K562 (cell line): ENCODE data around the gene RBM5. TPM values are rescaled to one million over a fixed set of nuclear protein-coding genes. Genes with fewer than 3 reads are reported as not detected.
"Not testable (repeated sequence)": the region's sequence is repeated elsewhere in the genome, so short reads cannot be mapped to it uniquely, and the experiment has no call there.

Experiments
- ATAC-seq: fragments of 200-7000 bp; cut with Tn5 transposase; 3 replicates; pipeline ENCODE4 v1.9.1; 2020; ENCODE audit warnings: moderate library complexity
- BruUV-seq: library from RNA; stranded (reverse); fragments of 400-500 nt; replicated peaks from 2 replicates; lab custom pipeline; 2021; lab: Mats Ljungman, UMichigan
- CTCF ChIA-PET: fragments of 300-600 bp; formaldehyde crosslinking; extraction: SDS; loops from one replicate; lab custom pipeline; 2021; ENCODE audit warnings: low intra/inter-chr PET ratio; lab: Yijun Ruan, JAX
- POLR2A ChIA-PET: fragments of 300-600, 350-650 bp; sonication (Branson Sonifier 250); formaldehyde crosslinking; extraction: SDS; loops from one replicate; lab custom pipeline; 2021; ENCODE audit warnings: antibody characterized with exemption, inconsistent platforms; lab: Yijun Ruan, JAX
- DNase-seq, 4 experiments: peaks; one replicate each; pipeline versions ENCODE4 v3.0.0 to v3.0.0-alpha.2; 2011 to 2018; ENCODE audit warnings: low spot score in 3 of 4, mixed read lengths in 3 of 4; ENCODE audit errors: extremely low read depth in 1 of 4
- FAIRE-seq: peaks from 2 replicates; lab custom pipeline; 2011; peaks lifted over from hg19 to GRCh38; lab: Jason Lieb, UNC
- H2AFZ ChIP-seq: 2 replicates; pipeline ENCODE4 v1.6.0; 2011; ENCODE audit warnings: low read depth, low read length, control low read depth, inconsistent platforms
- H3K27ac ChIP-seq: fragments of 200-600 bp; 3 replicates; pipeline ENCODE4 v1.8.0; 2011; ENCODE audit warnings: low read depth, mild to moderate bottlenecking, control low read depth, inconsistent platforms, low read length, moderate library complexity, mixed read lengths; ENCODE audit errors: extremely low read depth
- H3K27me3 ChIP-seq, 2 experiments: fragments of 300-600 bp in 1 of 2; 2 replicates in 1 of 2; 3 replicates in 1 of 2; pipeline versions ENCODE4 v1.6.0 to v1.8.0; 2011; ENCODE audit warnings: inconsistent platforms in 2 of 2, low read length in 2 of 2, mild to moderate bottlenecking in 1 of 2, mixed read lengths in 1 of 2, moderate library complexity in 1 of 2; ENCODE audit not compliant: control insufficient read depth in 2 of 2, insufficient read depth in 2 of 2
- H3K36me3 ChIP-seq: fragments of 300-600 bp; 3 replicates; pipeline ENCODE4 v1.8.0; 2011; ENCODE audit warnings: mild to moderate bottlenecking, low read length, inconsistent platforms; ENCODE audit not compliant: control insufficient read depth, insufficient read depth
- H3K4me1 ChIP-seq, 2 experiments: fragments of 200-600 bp in 1 of 2; replicated peaks in 1 of 2; 2 replicates in 1 of 2; 3 replicates in 1 of 2; pipeline versions ENCODE4 v1.5.1 to v1.8.0; 2011; ENCODE audit warnings: inconsistent platforms in 2 of 2, low read length in 2 of 2, mild to moderate bottlenecking in 1 of 2, mixed read lengths in 1 of 2, moderate library complexity in 1 of 2; ENCODE audit not compliant: control insufficient read depth in 2 of 2, insufficient read depth in 2 of 2
- H3K4me2 ChIP-seq: 2 replicates; pipeline ENCODE4 v1.6.1; 2011; ENCODE audit warnings: low read length, control low read depth, inconsistent platforms, mixed read lengths; ENCODE audit not compliant: insufficient read depth
- H3K4me3 ChIP-seq: fragments of 200-600 bp; sonication (generic), shearing (Covaris generic); 2 replicates; pipeline ENCODE4 v1.5.1; 2016; ENCODE audit warnings: control low read depth, inconsistent platforms
- H3K79me2 ChIP-seq: fragments of 200-600 bp; 3 replicates; pipeline ENCODE4 v1.8.0; 2011; ENCODE audit warnings: low read length, inconsistent platforms; ENCODE audit not compliant: control insufficient read depth, insufficient read depth
- H3K9ac ChIP-seq, 2 experiments: 2 replicates each; pipeline versions ENCODE4 v1.6.0 to v1.6.1; 2011; ENCODE audit warnings: low read depth in 2 of 2, low read length in 2 of 2, control low read depth in 1 of 2, inconsistent platforms in 1 of 2, mild to moderate bottlenecking in 1 of 2, mixed read lengths in 1 of 2; ENCODE audit not compliant: insufficient read depth in 1 of 2
- H3K9me1 ChIP-seq: one replicate; pipeline ENCODE4 v1.6.0; 2011; ENCODE audit warnings: inconsistent platforms, mild to moderate bottlenecking, low read length, moderate library complexity; ENCODE audit not compliant: control insufficient read depth, insufficient read depth
- H3K9me3 ChIP-seq: replicated peaks from 2 replicates; pipeline ENCODE4 v1.5.1; 2011; ENCODE audit warnings: low read depth, low read length, inconsistent platforms; ENCODE audit not compliant: control insufficient read depth, insufficient read depth
- H4K20me1 ChIP-seq: replicated peaks from 2 replicates; pipeline ENCODE4 v1.6.1; 2011; ENCODE audit warnings: low read length, inconsistent platforms, mixed read lengths; ENCODE audit not compliant: control insufficient read depth, insufficient read depth
- NCOA6 ChIP-seq: fragments of 450-650 bp; IDR thresholded peaks from 2 replicates; pipeline ENCODE4 v1.6.1; 2017; ENCODE audit warnings: mild to moderate bottlenecking
- WGBS: fragments of 100-300 bp; shearing (Covaris generic); methylation state at CpG from one replicate; pipeline ENCODE4 v1.1.6; 2016; ENCODE audit warnings: low coverage, mixed read lengths; ENCODE audit not compliant: insufficient coverage; ENCODE audit errors: missing lambda C conversion rate; 5-methylcytosine and 5-hydroxymethylcytosine counted together
- in situ Hi-C: fragments of 300-500 bp; cut with MboI; formaldehyde crosslinking; loops from 4 replicates; pipeline ENCODE4 v1.15.0; 2018; ENCODE audit warnings: inconsistent platforms, mixed read lengths
- intact Hi-C: fragments of 100-400 bp; cut with micrococcal nuclease; formaldehyde crosslinking; loops from 2 replicates; pipeline ENCODE4 v1.14.2; 2022
- polyA plus RNA-seq, 8 experiments: library from polyadenylated mRNA; depleted of rRNA in 4 of 8; stranded (reverse) in 5 of 8; unstranded in 3 of 8; fragments of >200 nt; fragmentation: Nextera tagmentation in 2 of 8; fragmentation: Illumina TruSeq in 1 of 8; extraction: Ambion mirVana in 2 of 8; extraction: Trizol in 1 of 8; gene quantifications; 2 replicates each; pipeline versions ENCODE4 v1.2.1 to v1.2.3, GENCODE V29; 2011 to 2014; ENCODE audit warnings: inconsistent platforms in 1 of 8, missing spikeins in 1 of 8
- total RNA-seq, 7 experiments: library from RNA; depleted of rRNA in 6 of 7; stranded (reverse); fragments of >200 nt in 6 of 7; fragmentation: Illumina TruSeq in 2 of 7; extraction: Trizol in 2 of 7; gene quantifications; 2 replicates each; pipeline versions ENCODE4 v1.2.1 to v1.2.3, GENCODE V29; 2011 to 2021; ENCODE audit warnings: low replicate concordance in 1 of 7
- TF ChIP-seq, protein P1 (sequence below): sonication (generic); formaldehyde crosslinking; IDR thresholded peaks from 2 replicates; pipeline ENCODE4 v1.9.0; 2022; ENCODE audit warnings: mild to moderate bottlenecking, missing genetic modification reagents

The RBM5 gene
- total and polyA plus RNA-seq, 9 of the 15 experiments (the other 6 are each of a cell fraction or from before 2014, with no cell fraction given): 24.5 to 153 (median 81.6) TPM

DNA sequence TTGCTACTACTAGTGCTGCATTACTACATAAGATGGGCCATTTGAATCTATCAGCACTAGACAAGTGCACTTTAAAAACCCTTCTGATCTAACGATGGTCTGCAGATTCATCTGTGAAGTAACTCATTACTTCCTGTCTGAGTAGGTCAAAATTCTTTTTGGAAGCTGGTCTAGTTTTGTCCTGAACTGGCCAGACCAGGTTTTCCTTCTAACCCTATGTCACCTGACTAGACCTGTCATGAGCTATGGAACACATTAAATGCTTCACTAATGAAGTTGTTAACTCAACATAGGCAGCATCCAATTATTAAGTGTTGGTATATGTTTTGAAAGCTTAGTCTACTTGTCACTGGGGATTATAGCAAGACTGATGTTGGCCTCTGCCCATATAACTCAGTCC is 10.1 kb upstream of the RBM5 start:
- TF ChIP-seq, protein P1, sequence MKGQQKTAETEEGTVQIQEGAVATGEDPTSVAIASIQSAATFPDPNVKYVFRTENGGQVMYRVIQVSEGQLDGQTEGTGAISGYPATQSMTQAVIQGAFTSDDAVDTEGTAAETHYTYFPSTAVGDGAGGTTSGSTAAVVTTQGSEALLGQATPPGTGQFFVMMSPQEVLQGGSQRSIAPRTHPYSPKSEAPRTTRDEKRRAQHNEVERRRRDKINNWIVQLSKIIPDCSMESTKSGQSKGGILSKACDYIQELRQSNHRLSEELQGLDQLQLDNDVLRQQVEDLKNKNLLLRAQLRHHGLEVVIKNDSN: peak; percentile 7; the same call in 1 of the 2 replicates
- TF ChIP-seq NCOA6: no peak
- TF ChIP-seq, all 486 proteins: peak for 1
- ATAC-seq: peak; percentile 64
- Histone ChIP-seq H3K27me3 (no peaks in the 10 kb centered on the region), H3K36me3 (peaks cover 19% of the 10 kb centered on the region; the same call in 2 of the 3 replicates), H3K9ac (no peak overlapping the region), H3K9me3 (no peaks in the 10 kb centered on the region), H4K20me1 (no peaks in the 10 kb centered on the region), H2AFZ (no peak overlapping the region), H3K4me1 (no peaks in the 10 kb centered on the region), H3K4me2 (no peak overlapping the region), H3K27ac (no peak overlapping the region), H3K9me1 (no peaks in the 10 kb centered on the region), H3K79me2 (no peaks in the 10 kb centered on the region), H3K4me3 (no peak overlapping the region)
- BruUV-seq: no TSS peak
- no peak for FAIRE-seq
- WGBS: 20% methylated on average over 1 of the region's 1 CpG
- intact Hi-C loops (no loop called here), in situ Hi-C loops (no loop called here)
- CTCF ChIA-PET: no interaction called here
- POLR2A ChIA-PET: interaction anchor here (3.1 kb wide), 1 partner anchor 11 kb away, joined by 12 read pairs; the partner anchor contains the start of gene RBM5
- DNase-seq: no peak

DNA sequence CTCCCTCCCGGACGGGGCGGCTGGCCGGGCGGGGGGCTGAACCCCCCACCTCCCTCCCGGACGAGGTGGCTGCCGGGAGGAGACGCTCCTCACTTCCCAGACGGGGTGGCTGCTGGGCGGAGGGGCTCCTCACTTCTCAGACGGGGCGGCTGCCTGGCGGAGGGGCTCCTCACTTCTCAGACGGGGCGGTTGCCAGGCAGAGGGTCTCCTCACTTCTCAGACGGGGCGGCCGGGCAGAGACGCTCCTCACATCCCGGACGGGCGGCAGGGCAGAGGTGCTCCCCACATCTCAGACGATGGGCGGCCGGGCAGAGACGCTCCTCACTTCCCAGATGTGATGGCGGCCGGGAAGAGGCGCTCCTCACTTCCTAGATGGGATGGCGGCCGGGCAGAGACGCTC is 3.8 kb upstream of the RBM5 start:
- intact Hi-C loops: loop anchor here (5.0 kb wide), 1 partner anchor 158 kb away; the partner anchor contains the start of gene MON1A
- CTCF ChIA-PET, H3K9me1 ChIP-seq, BruUV-seq, in situ Hi-C loops, H3K36me3 ChIP-seq, H3K4me2 ChIP-seq, H3K27ac ChIP-seq, H2AFZ ChIP-seq, ATAC-seq, H3K4me1 ChIP-seq, H3K27me3 ChIP-seq, H3K9me3 ChIP-seq, FAIRE-seq, H3K9ac ChIP-seq, H4K20me1 ChIP-seq, H3K4me3 ChIP-seq, DNase-seq, POLR2A ChIA-PET: not testable (repeated sequence)
- peaks cover 13% of the 10 kb centered on the region for H3K79me2 ChIP-seq
- 19% methylated on average over 7 of the region's 33 CpGs for WGBS
